ENCODE results near the gene CD68.

The CD68 gene

DNA sequence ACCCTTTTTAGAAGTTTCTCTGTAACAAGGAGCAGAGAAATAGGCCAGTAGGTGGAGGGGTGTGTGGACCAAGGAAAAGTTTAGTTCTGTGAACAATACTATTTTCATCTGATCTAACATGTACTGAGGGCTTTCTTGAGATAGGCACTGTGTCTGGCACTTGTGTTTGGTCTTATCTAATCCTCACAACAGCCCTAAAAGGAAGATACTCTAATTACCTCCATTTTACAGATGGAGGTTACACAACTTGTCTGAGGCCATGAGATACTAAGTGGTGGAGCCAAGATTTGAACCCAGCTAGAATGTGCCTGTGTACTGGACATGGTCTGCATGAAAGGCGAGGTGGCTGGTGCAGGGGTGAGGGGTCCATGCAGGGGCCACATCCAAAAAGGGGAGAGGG, 26.1 kb upstream of the CD68 start:
- ATAC-seq (replicated peaks) (no peak), DNase-seq (no peak)
- no peaks in the 10 kb centered on the region for H3K9me3 Mint-ChIP-seq
- peaks cover 11% of the 10 kb centered on the region for H3K36me3 Mint-ChIP-seq (ENCODE audit: insufficient read depth)
- H3K27me3 Mint-ChIP-seq: no peaks in the 10 kb centered on the region
- peak overlapping the region in 1 of 2 donors; percentile 35 for H3K4me3 Mint-ChIP-seq
- H3K4me1 Mint-ChIP-seq (ENCODE audit: low read depth in 2 of 2): peaks cover 40 to 44% of the 10 kb centered on the region in 2 donors
- peak overlapping the region; percentile 67 to 94 for H3K27ac Mint-ChIP-seq

DNA sequence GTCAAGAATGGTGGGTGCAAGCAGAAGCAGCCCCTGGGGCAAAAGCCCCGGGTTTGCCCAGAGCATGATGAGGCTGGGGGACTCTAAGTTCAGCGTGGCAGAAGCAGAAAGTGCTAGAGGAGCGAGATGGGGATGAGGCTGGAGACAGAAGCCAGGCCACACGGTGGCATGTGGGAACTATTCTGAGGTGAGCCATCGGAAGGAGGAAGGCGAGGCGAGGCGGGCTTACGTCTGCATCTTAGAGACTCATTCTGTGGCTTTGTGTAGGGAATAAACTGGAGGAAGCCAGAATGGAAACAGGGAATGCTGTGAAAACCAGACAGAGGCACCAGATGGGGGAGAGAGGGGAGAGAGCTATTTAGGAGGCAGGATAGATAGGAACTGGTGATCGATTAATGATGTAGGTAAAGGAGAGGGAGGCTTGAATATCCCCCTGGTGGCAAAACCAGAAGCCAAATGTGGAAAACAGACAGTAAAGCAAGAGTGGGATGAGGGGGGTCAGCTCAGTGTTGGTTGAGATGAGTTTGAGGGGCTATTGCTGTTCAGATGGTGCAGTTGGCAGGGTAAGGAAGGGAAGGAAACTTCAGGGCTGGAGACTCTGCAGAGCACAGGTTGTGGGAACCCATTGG, 24.0 kb upstream of the CD68 start:
- peaks cover 11% of the 10 kb centered on the region for H3K36me3 Mint-ChIP-seq (ENCODE audit: insufficient read depth)
- H3K4me3 Mint-ChIP-seq: no peak overlapping the region
- H3K9me3 Mint-ChIP-seq: no peaks in the 10 kb centered on the region
- DNase-seq: no peak
- H3K27ac Mint-ChIP-seq: peak overlapping the region in 1 of 2 donors; percentile 87
- H3K27me3 Mint-ChIP-seq: no peaks in the 10 kb centered on the region
- no peak for ATAC-seq (replicated peaks)
- H3K4me1 Mint-ChIP-seq (ENCODE audit: low read depth in 2 of 2): peaks cover 36 to 37% of the 10 kb centered on the region in 2 donors

DNA sequence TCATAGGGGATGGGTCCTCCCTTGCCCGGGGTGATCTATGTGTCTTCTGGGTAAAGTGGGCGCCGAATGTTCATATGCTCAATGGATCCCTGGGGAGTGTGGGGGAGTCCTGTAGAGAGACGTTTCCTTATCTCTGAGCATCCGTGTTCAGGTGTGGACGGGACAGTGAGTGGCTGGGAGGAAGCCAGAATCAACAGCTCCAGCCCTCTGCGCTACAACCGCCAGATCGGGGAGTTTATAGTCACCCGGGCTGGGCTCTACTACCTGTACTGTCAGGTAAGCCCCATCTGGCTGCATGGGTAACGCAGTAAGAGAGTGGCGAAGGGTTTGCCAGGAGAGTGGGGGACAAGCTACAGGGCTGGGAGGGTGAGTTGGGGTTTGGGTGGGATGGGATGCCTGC, 22.8 kb upstream of the CD68 start:
- peak overlapping the region in 1 of 2 donors; percentile 82 for H3K27ac Mint-ChIP-seq
- DNase-seq: no peak
- no peaks in the 10 kb centered on the region for H3K9me3 Mint-ChIP-seq
- no peak overlapping the region for H3K4me3 Mint-ChIP-seq
- peaks cover 20% of the 10 kb centered on the region for H3K36me3 Mint-ChIP-seq (ENCODE audit: insufficient read depth)
- ATAC-seq (replicated peaks): no peak
- no peaks in the 10 kb centered on the region for H3K27me3 Mint-ChIP-seq
- peaks cover 42 to 43% of the 10 kb centered on the region in 2 donors for H3K4me1 Mint-ChIP-seq (ENCODE audit: low read depth in 2 of 2)

DNA sequence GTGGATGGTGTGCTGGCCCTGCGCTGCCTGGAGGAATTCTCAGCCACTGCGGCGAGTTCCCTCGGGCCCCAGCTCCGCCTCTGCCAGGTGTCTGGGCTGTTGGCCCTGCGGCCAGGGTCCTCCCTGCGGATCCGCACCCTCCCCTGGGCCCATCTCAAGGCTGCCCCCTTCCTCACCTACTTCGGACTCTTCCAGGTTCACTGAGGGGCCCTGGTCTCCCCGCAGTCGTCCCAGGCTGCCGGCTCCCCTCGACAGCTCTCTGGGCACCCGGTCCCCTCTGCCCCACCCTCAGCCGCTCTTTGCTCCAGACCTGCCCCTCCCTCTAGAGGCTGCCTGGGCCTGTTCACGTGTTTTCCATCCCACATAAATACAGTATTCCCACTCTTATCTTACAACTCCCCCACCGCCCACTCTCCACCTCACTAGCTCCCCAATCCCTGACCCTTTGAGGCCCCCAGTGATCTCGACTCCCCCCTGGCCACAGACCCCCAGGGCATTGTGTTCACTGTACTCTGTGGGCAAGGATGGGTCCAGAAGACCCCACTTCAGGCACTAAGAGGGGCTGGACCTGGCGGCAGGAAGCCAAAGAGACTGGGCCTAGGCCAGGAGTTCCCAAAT, 22.2 kb upstream of the CD68 start:
- ATAC-seq (replicated peaks): no peak
- Mint-ChIP-seq H3K4me1 (ENCODE audit: low read depth in 2 of 2) (peaks cover 37 to 41% of the 10 kb centered on the region in 2 donors), H3K9me3 (no peaks in the 10 kb centered on the region), H3K4me3 (no peak overlapping the region), H3K27ac (peak overlapping the region in 1 of 2 donors; percentile 82), H3K36me3 (ENCODE audit: insufficient read depth) (peaks cover 27% of the 10 kb centered on the region), H3K27me3 (no peaks in the 10 kb centered on the region)
- DNase-seq: no peak

DNA sequence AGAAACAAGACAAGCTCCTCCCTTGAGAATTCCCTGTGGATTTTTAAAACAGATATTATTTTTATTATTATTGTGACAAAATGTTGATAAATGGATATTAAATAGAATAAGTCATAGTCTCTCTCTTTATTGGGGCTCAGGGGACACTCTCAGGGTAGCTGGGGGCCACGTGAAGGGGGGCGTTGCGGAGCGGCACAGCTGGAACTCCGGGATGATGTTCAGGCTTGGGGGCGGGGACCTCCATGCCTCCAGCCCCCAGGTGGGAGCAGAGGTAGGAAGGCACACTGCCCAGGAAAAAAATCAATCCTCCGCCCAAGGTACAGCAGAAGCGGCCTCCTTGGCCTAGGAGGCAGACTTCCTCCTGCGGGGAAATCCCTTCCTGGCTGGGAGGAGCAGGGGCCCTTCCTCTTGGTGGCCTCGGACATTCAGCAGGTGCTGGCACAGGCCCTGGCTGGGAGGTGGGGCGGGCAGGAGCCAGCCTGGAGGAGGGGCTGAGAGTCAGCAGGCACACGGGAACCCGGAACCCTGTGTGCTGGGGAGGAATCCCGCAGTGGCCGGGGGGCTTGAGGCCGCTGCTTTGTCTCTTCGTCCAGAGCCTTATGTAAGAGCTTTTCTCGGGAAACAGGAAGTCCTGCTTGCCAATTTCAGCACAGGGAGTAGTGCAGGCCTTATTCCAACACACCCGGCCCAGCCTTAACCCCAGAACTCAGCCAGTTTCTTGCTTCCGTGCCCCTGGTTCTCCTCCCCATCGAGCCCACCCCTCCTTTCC, 21.5 kb upstream of the CD68 start:
- H3K4me1 Mint-ChIP-seq (ENCODE audit: low read depth in 2 of 2): peaks cover 37 to 43% of the 10 kb centered on the region in 2 donors
- H3K27me3 Mint-ChIP-seq: no peaks in the 10 kb centered on the region
- H3K27ac Mint-ChIP-seq: no peak overlapping the region
- ATAC-seq (replicated peaks): no peak
- DNase-seq: no peak
- H3K36me3 Mint-ChIP-seq (ENCODE audit: insufficient read depth): peaks cover 33% of the 10 kb centered on the region
- no peaks in the 10 kb centered on the region for H3K9me3 Mint-ChIP-seq
- H3K4me3 Mint-ChIP-seq: peak overlapping the region in 1 of 2 donors; percentile 29

DNA sequence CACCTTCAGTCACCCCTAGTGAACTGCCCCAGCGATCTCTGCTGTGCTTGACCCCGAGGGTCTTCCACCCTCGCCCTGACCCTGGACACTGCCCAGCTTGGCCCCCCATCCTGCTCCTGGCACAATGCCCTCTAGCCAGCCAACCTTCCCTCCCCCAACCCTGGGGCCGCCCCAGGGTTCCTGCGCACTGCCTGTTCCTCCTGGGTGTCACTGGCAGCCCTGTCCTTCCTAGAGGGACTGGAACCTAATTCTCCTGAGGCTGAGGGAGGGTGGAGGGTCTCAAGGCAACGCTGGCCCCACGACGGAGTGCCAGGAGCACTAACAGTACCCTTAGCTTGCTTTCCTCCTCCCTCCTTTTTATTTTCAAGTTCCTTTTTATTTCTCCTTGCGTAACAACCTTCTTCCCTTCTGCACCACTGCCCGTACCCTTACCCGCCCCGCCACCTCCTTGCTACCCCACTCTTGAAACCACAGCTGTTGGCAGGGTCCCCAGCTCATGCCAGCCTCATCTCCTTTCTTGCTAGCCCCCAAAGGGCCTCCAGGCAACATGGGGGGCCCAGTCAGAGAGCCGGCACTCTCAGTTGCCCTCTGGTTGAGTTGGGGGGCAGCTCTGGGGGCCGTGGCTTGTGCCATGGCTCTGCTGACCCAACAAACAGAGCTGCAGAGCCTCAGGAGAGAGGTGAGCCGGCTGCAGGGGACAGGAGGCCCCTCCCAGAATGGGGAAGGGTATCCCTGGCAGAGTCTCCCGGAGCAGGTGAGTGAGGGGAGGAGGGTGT, 20.7 kb upstream of the CD68 start, which contains the start of gene TNFSF13:
Gene TNFSF13, plus strand, starts transcription at position 207 of the 776 bp plus-strand sequence. Its CDS starts 290 bp downstream, at position 497.
- peaks cover 32 to 38% of the 10 kb centered on the region in 2 donors for H3K4me1 Mint-ChIP-seq (ENCODE audit: low read depth in 2 of 2)
- no peaks in the 10 kb centered on the region for H3K27me3 Mint-ChIP-seq
- DNase-seq: no peak
- peak within 1 kb of the TSS in 1 of 2 donors; percentile 29 for H3K4me3 Mint-ChIP-seq
- no peaks in the 10 kb centered on the region for H3K9me3 Mint-ChIP-seq
- peak within 1 kb of the TSS; percentile 60 to 65 for H3K27ac Mint-ChIP-seq
- ATAC-seq (replicated peaks): no peak
- H3K36me3 Mint-ChIP-seq (ENCODE audit: insufficient read depth): peaks cover 29% of the 10 kb centered on the region

DNA sequence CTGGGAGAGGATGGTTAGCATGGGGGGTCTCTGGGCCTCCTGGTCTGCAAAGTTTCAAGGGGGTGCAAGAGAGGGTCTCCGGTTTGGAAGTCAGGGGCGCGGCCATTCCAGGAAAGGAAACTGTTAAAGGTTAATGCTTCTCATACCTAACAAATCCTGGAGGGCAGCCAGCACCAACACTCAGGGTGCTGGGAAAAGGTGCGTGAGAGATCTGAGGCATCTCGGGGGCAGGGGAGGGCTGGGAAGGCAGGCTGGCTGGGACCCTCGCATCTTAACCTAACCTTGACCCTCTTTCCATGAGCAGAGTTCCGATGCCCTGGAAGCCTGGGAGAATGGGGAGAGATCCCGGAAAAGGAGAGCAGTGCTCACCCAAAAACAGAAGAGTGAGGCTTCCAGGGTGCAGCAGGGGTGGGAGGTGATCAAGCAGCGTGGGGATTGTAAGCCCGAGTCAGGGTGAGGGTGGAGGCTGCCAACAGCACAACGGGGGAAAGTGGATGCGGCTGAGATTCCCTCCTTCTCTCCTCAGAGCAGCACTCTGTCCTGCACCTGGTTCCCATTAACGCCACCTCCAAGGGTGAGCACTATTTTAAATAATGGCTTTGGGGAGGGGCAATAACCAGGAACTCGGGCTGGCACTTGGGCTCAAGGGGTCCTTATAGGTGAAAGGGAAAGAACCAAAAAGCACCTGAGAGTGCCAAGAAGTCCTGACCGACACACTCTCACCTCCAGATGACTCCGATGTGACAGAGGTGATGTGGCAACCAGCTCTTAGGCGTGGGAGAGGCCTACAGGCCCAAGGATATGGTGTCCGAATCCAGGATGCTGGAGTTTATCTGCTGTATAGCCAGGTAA, 19.9 kb upstream of the CD68 start:
- Mint-ChIP-seq H3K4me3 (peak overlapping the region in 1 of 2 donors; percentile 95), H3K27me3 (no peaks in the 10 kb centered on the region), H3K27ac (peak overlapping the region in 1 of 2 donors; percentile 97), H3K9me3 (no peaks in the 10 kb centered on the region), H3K36me3 (ENCODE audit: insufficient read depth) (peaks cover 31% of the 10 kb centered on the region), H3K4me1 (ENCODE audit: low read depth in 2 of 2) (peaks cover 29 to 35% of the 10 kb centered on the region in 2 donors)
- no peak for DNase-seq
- no peak for ATAC-seq (replicated peaks)

DNA sequence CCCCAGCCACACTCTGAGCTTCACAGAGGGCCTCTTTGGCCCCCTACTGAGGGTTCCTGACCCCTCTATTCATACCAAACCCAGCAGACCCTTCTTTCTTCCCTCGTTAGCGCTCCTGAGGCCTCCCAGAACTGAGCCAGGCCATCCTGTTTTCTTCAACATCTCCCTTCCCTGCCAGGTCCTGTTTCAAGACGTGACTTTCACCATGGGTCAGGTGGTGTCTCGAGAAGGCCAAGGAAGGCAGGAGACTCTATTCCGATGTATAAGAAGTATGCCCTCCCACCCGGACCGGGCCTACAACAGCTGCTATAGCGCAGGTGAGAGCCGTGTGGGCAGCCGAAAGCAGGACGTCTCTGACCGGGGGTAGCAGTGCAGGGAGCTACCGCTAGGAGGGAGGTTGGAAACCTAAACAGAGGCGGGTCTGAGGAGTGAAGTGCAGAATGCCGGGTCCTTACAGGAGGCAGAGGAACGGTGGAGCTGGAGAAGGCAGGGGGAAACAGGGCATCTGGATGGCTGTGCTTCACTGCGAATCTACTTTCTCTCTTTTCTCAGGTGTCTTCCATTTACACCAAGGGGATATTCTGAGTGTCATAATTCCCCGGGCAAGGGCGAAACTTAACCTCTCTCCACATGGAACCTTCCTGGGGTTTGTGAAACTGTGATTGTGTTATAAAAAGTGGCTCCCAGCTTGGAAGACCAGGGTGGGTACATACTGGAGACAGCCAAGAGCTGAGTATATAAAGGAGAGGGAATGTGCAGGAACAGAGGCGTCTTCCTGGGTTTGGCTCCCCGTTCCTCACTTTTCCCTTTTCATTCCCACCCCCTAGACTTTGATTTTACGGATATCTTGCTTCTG, 19.0 kb upstream of the CD68 start:
- peaks cover 28 to 29% of the 10 kb centered on the region in 2 donors for H3K4me1 Mint-ChIP-seq (ENCODE audit: low read depth in 2 of 2)
- ATAC-seq (replicated peaks) (no peak), DNase-seq (peak in 1 of 3 experiments; percentile 48)
- peak overlapping the region; percentile 95 for H3K4me3 Mint-ChIP-seq
- H3K27ac Mint-ChIP-seq: peak overlapping the region; percentile 97 to 98
- H3K9me3 Mint-ChIP-seq: no peaks in the 10 kb centered on the region
- H3K36me3 Mint-ChIP-seq (ENCODE audit: insufficient read depth): peaks cover 37% of the 10 kb centered on the region
- no peaks in the 10 kb centered on the region for H3K27me3 Mint-ChIP-seq

DNA sequence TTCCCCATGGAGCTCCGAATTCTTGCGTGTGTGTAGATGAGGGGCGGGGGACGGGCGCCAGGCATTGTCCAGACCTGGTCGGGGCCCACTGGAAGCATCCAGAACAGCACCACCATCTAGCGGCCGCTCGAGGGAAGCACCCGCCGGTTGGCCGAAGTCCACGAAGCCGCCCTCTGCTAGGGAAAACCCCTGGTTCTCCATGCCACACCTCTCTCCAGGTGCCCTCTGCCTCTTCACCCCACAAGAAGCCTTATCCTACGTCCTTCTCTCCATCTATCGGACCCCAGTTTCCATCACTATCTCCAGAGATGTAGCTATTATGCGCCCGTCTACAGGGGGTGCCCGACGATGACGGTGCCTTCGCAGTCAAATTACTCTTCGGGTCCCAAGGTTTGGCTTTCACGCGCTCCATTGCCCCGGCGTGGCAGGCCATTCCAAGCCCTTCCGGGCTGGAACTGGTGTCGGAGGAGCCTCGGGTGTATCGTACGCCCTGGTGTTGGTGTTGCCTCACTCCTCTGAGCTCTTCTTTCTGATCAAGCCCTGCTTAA, 18.3 kb upstream of the CD68 start:
- Mint-ChIP-seq H3K4me3 (peak overlapping the region; percentile 95), H3K9me3 (no peaks in the 10 kb centered on the region), H3K36me3 (ENCODE audit: insufficient read depth) (peaks cover 44% of the 10 kb centered on the region), H3K27ac (peak overlapping the region; percentile 97 to 98), H3K4me1 (ENCODE audit: low read depth in 2 of 2) (peaks cover 25 to 26% of the 10 kb centered on the region in 2 donors), H3K27me3 (no peaks in the 10 kb centered on the region)
- peak; percentile 70 for ATAC-seq (replicated peaks)
- DNase-seq: peak; percentile 76 to 83 (median 78)

DNA sequence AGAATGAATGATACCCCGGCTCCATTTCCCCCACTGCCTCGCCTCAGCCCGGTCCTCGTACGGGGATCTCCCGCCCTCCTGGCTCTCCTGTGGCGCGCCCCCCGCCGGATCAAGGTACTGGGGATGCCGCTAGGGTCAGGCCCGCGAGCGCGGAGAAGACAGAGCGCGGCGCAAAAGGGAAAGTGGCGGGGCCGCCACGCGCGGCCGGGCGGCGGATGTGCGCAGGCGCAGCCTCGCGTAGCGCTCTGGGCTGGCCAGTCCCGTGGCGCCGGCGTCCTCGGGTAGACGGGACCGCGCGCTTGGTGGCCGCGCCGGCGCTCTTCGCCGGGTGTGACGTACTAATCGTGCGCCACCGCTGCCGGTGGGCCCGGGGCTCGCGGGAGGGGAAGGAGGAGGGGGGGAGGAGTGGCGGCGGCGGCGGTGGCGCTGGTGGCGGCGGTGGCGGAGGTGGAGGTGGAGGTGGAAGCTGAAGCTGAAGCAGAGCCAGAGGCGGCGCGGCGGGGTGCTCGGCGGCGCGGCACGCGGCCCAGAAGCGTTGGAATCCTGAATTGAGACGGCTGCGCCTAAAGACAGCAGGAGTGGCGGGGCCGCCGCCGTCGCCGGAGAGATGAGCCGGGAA, 17.7 kb upstream of the CD68 start, which contains the start of gene SENP3:
Gene SENP3, plus strand, starts transcription at position 331 of the 619 bp plus-strand sequence. CDS start 1,158 bp downstream, outside the sequence.
- ATAC-seq (replicated peaks) (peak; percentile 86), DNase-seq (peak; percentile 81 to 90 (median 86))
- peak within 1 kb of the TSS; percentile 97 to 98 for H3K27ac Mint-ChIP-seq
- H3K27me3 Mint-ChIP-seq: no peaks in the 10 kb centered on the region
- no peaks in the 10 kb centered on the region for H3K9me3 Mint-ChIP-seq
- H3K36me3 Mint-ChIP-seq (ENCODE audit: insufficient read depth): peaks cover 46% of the 10 kb centered on the region
- peaks cover 23 to 25% of the 10 kb centered on the region in 2 donors for H3K4me1 Mint-ChIP-seq (ENCODE audit: low read depth in 2 of 2)
- H3K4me3 Mint-ChIP-seq: peak within 1 kb of the TSS; percentile 95

DNA sequence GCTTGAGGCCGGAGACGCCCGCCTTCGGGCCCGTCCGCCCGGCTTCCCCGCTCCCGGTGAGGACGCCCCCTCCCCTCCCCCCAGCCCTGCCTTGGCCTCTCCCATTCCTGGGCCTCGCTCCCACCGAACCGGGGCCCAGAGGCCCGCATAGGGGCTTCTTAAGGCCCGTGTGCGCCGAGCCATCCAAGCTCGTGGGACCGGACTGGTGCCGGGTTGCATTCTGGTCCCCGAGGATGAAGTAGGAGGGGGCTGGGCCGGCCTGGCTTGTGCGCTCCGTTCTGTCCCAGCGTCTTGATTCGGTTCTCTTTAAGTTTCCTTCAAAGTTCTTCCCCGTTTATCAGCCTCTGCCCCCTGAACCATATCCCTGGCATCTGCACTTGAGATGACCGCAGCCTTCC, 17.2 kb upstream of the CD68 start:
- H3K9me3 Mint-ChIP-seq: no peaks in the 10 kb centered on the region
- DNase-seq: no peak
- H3K36me3 Mint-ChIP-seq (ENCODE audit: insufficient read depth): peaks cover 51% of the 10 kb centered on the region
- H3K4me3 Mint-ChIP-seq: peak overlapping the region; percentile 95
- ATAC-seq (replicated peaks): peak; percentile 2
- H3K4me1 Mint-ChIP-seq (ENCODE audit: low read depth in 2 of 2): peaks cover 23 to 28% of the 10 kb centered on the region in 2 donors
- H3K27me3 Mint-ChIP-seq: no peaks in the 10 kb centered on the region
- peak overlapping the region; percentile 97 to 98 for H3K27ac Mint-ChIP-seq

Data from effector memory CD8-positive, alpha-beta T cell (primary cell).